ENCODE data around the gene KIRREL3. TPM values are rescaled to one million over a fixed set of nuclear protein-coding genes. Genes with fewer than 3 reads are reported as not detected.

KIRREL3 gene
- total and polyA plus RNA-seq, 8 donors: 0.06 to 1.1 (median 0.26) TPM; not detected in 2

DNA sequence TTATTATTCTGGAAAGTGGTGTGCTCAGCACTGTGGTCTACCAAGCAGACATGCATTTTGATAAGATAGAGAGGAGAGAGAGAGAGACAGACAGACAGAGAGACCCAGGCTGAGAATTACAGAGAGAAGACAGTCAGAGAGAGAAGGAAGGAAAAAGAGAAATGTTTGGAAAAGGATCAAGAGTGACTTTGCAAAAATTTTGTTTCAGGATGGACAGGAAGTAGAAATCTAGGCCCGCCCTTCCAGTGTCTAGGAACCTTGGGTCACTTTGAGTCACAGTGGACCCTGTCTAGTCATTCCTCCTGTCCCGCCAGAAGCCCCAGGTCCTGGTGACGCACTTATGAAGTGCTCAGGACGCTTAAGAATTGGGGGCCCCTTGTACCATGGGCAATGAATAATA is 478.4 kb downstream of the KIRREL3 start:
- Histone ChIP-seq H3K4me3 (no peak overlapping the region), H3K9me3 (no peaks in the 10 kb centered on the region), H3K4me1 (no peaks in the 10 kb centered on the region), H3K27ac (no peak overlapping the region), H3K27me3 (no peaks in the 10 kb centered on the region), H3K36me3 (no peaks in the 10 kb centered on the region)
- FAIRE-seq: no peak
- WGBS, 2 donors: 74 to 78% methylated on average over 4 of the region's 4 CpGs
- no peak for TF ChIP-seq CTCF (IDR thresholded peaks at IDR 0.05)
- DNase-seq: no peak
- ATAC-seq: no peak
- intact Hi-C loops (cut with DNase I): no loop called here

DNA sequence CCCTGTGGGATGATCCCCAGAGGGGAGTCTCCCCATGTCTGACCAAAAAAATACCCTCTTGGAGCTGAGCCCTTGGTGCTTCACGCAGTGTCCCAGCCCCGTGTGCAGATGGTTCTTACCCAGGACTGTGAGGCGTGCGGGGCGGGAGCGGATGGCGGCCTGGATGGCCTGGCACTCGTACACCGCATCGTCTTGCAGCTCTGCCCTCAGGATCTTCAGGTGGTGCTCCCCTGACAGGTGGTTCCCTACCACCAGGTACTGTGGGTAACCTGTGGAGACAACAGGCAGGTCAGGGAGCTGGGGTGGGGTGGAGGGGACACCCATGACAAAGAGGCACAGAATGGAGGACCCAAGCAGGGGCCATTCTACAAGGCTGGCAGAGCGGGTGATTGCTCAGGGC is 479.4 kb downstream of the KIRREL3 start:
- intact Hi-C loops (cut with DNase I): no loop called here
- no peak for TF ChIP-seq CTCF (IDR thresholded peaks at IDR 0.05)
- 81 to 90% methylated on average over 11 of the region's 11 CpGs for WGBS, 2 donors
- DNase-seq: no peak
- Histone ChIP-seq H3K27me3 (no peaks in the 10 kb centered on the region), H3K27ac (no peak overlapping the region), H3K36me3 (no peaks in the 10 kb centered on the region), H3K9me3 (no peaks in the 10 kb centered on the region), H3K4me3 (no peak overlapping the region), H3K4me1 (no peaks in the 10 kb centered on the region)
- no peak for FAIRE-seq
- ATAC-seq: no peak

DNA sequence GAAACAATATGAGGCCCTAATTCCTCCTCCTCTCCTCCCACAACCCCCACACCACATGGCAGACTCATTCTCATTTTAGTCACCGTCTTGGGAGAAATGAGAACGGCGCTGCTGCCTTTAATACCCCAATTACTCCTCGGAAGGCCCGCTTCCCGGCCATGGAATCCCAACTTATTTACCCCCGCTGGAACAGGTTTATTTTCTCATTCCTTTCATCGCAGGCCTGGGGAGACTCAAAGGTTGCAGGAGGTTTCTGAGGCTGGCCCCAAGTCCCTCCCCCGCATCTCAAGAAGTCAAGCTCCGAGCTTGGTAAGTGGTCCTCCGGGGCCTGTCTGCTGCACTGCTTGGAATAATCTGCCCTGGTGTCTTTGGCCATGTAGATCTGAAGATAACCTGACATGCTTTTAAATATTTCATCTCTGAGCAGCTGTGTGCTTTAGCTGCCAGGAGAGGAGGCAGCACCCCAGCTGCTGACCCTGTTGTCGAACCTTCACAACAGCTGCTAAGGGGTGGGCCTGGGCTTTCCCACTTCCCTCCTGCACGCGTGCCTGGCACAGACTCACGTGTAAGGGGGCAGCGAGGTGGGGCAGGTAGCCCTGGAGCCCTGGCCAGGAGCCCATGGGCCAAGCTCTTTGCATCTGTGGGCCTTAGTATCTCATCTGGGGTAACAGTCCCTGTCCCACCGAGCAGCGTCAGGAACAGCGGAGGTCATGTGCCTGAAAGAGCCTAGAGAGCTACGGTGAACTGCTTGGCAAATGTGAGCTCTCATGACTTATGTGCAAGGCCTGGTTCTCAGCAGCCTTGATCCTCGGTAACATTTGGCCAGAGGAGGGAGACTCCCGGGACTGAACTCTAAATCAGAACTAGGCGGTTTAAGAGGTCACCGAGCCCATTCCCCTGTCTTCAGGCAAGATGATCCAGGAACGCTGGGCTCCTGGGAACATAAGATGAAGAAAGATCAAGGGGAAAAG is 480.5 kb downstream of the KIRREL3 start:
- H3K4me3 ChIP-seq: no peak overlapping the region
- DNase-seq: no peak
- H3K27ac ChIP-seq: no peak overlapping the region
- H3K9me3 ChIP-seq: no peaks in the 10 kb centered on the region
- intact Hi-C loops (cut with DNase I): no loop called here
- no peak for ATAC-seq
- no peaks in the 10 kb centered on the region for H3K36me3 ChIP-seq
- H3K27me3 ChIP-seq: no peaks in the 10 kb centered on the region
- no peaks in the 10 kb centered on the region for H3K4me1 ChIP-seq
- TF ChIP-seq CTCF (IDR thresholded peaks at IDR 0.05): no peak
- WGBS, 2 donors: 65 to 70% methylated on average over 25 of the region's 25 CpGs
- no peak for FAIRE-seq

GRCh38 chr11:126518972-126519690 is 481.4 kb downstream of the KIRREL3 start:
- FAIRE-seq: no peak
- DNase-seq: no peak
- ATAC-seq: no peak
- no peaks in the 10 kb centered on the region for H3K36me3 ChIP-seq
- H3K4me1 ChIP-seq: no peaks in the 10 kb centered on the region
- intact Hi-C loops (cut with DNase I): no loop called here
- H3K9me3 ChIP-seq: no peaks in the 10 kb centered on the region
- H3K27ac ChIP-seq: no peak overlapping the region
- 65 to 72% methylated on average over 11 of the region's 11 CpGs for WGBS, 2 donors
- no peaks in the 10 kb centered on the region for H3K27me3 ChIP-seq
- H3K4me3 ChIP-seq: no peak overlapping the region
- TF ChIP-seq CTCF (IDR thresholded peaks at IDR 0.05): no peak

Data from pancreas (tissue), 10 donors.